Spleen (tissue), 11 donors: ENCODE data around the gene RGS16. TPM values are rescaled to one million over a fixed set of nuclear protein-coding genes. Genes with fewer than 3 reads are reported as not detected.

ENCODE experiments used
- DNase-seq: peaks from one replicate; pipeline ENCODE4 v3.0.0-alpha.2; 2020
- H3K27ac ChIP-seq, 8 donors: fragments of 200-600 bp; sonication (generic) in 7 of 8; 1 replicate in 4 of 8; 2 replicates in 4 of 8; pipeline versions ENCODE4 v1.5.0 to v1.8.0; 2016 to 2021; ENCODE audit warnings: inconsistent platforms in 4 of 8, mild to moderate bottlenecking in 4 of 8, moderate library complexity in 1 of 8
- H3K27me3 ChIP-seq, 7 donors: fragments of 200-600 bp; sonication (generic) in 6 of 7; replicated peaks in 1 of 7; 1 replicate in 4 of 7; 2 replicates in 3 of 7; pipeline versions ENCODE4 v1.5.0 to v1.8.0; 2016 to 2021; ENCODE audit warnings: inconsistent platforms in 3 of 7, mild to moderate bottlenecking in 1 of 7
- H3K36me3 ChIP-seq, 6 donors: fragments of 200-600 bp; sonication (generic) in 5 of 6; 1 replicate in 4 of 6; 2 replicates in 2 of 6; pipeline versions ENCODE4 v1.5.0 to v1.8.0; 2016 to 2021; ENCODE audit warnings: inconsistent platforms in 2 of 6
- H3K4me1 ChIP-seq, 6 donors: fragments of 200-600 bp; sonication (generic) in 5 of 6; 1 replicate in 3 of 6; 2 replicates in 3 of 6; pipeline versions ENCODE4 v1.5.0 to v1.8.0; 2016 to 2021; ENCODE audit warnings: inconsistent platforms in 3 of 6
- H3K4me3 ChIP-seq, 8 donors: fragments of 200-600 bp; sonication (generic) in 7 of 8; 1 replicate in 4 of 8; 2 replicates in 4 of 8; pipeline versions ENCODE4 v1.5.0 to v1.8.0; 2016 to 2021; ENCODE audit warnings: inconsistent platforms in 4 of 8, mild to moderate bottlenecking in 4 of 8, moderate library complexity in 2 of 8
- H3K9me3 ChIP-seq, 8 donors: fragments of 200-600 bp; sonication (generic) in 7 of 8; 1 replicate in 4 of 8; 2 replicates in 4 of 8; pipeline versions ENCODE4 v1.5.0 to v1.8.0; 2016 to 2021; ENCODE audit warnings: inconsistent platforms in 4 of 8
- POLR2A ChIP-seq, 3 donors: fragments of 450-650 bp; IDR thresholded peaks; one replicate each; pipeline ENCODE4 v1.5.1; 2017; ENCODE audit warnings: antibody characterized with exemption in 3 of 3, mild to moderate bottlenecking in 1 of 3
- POLR2AphosphoS5 ChIP-seq, 3 donors: sonication (generic); formaldehyde crosslinking; IDR thresholded peaks; one replicate each; pipeline ENCODE4 v1.5.1; 2017; ENCODE audit warnings: antibody characterized with exemption in 3 of 3
- WGBS, 5 donors: extraction: QIAGEN DNeasy Blood & Tissue Kit in 3 of 5; methylation state at CpG; one replicate each; pipeline versions ENCODE4 v1.1.5 to v1.1.7; 2013 to 2018; 5-methylcytosine and 5-hydroxymethylcytosine counted together
- intact Hi-C: fragments of 100-400 bp; cut with DNase I; formaldehyde crosslinking; loops from one replicate; pipeline ENCODE4 v1.15.0; 2023; ENCODE audit warnings: low total_unique reads
- polyA plus RNA-seq, 3 donors: library from polyadenylated mRNA; stranded (reverse); fragments of 200-250 nt; gene quantifications; one replicate each; pipeline ENCODE4 v1.2.1, GENCODE V29; 2013
- total RNA-seq, 7 donors: library from RNA; depleted of rRNA in 3 of 7; stranded (reverse); fragments of >200 nt in 3 of 7; fragmentation: NEBNext Ultra II Directional in 4 of 7; extraction: Animal tissue kit (Norgen Biotek cat#: 25700) in 4 of 7; gene quantifications; one replicate each; pipeline versions ENCODE4 v1.1.0 to v1.2.1, GENCODE V29; 2016 to 2021
- TF ChIP-seq, protein P1 (sequence below), 11 experiments: fragments of 200-600 bp in 7 of 11; fragments of 450-650 bp in 4 of 11; sonication (generic) in 4 of 11; IDR thresholded peaks in 8 of 11; conservative IDR thresholded peaks in 3 of 11; 1 replicate in 7 of 11; 2 replicates in 4 of 11; pipeline versions ENCODE4 v1.4.0 to v1.8.0; 2016 to 2021; ENCODE audit warnings: antibody characterized with exemption in 11 of 11, inconsistent platforms in 4 of 11, mild to moderate bottlenecking in 1 of 11
- donor health status: healthy with polysubstance abuse.
- donor health status: DM: no; HTN: no; CAD: no; lungs with moderate emphysema.
- donor health status: DM: no; HTN: no; CAD: no.
- donor health status: Bipolar disorder and iron deficiency.
- donor health status: healthy.
- donor health status: DM: no; HTN: no; CAD: no.
- donor health status: DM: yes; HTN: yes; CAD: no.

Gene RGS16
- total and polyA plus RNA-seq, 10 donors = 2.6 to 24.2 (median 4.3) TPM

DNA sequence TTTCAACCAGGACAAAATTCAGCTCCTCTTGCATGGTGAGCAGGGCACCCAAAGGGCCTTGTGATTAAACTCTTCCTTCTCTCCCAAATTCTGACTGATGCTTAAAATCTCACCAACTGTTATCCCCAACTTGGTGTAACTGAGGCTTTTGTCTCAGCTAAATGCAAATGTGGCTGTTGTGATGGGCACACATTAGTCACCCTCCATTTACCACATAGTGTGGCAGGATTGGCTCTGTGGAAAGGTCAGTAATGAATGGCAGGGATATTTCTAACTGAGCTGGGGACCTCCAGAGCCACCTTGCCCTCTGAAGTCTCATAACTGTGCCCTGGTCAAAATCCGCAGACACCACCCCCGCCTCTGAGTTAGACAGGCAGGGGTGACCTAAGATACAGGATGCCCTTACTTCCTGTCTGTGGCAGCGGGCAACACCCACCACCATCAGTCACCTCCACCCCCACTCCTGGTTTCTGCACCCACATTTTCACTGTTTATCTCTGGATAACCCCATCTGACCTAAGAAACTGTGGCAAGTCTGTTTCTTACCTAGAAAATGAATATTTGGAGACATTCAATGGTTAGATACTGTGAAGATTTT, 25.4 kb upstream of the RGS16 start:
- no peaks in the 10 kb centered on the region for H3K9me3 ChIP-seq
- 14 to 20% (median 19%) methylated on average over 3 of the region's 3 CpGs for WGBS, 5 donors
- intact Hi-C loops = no loop called here

DNA sequence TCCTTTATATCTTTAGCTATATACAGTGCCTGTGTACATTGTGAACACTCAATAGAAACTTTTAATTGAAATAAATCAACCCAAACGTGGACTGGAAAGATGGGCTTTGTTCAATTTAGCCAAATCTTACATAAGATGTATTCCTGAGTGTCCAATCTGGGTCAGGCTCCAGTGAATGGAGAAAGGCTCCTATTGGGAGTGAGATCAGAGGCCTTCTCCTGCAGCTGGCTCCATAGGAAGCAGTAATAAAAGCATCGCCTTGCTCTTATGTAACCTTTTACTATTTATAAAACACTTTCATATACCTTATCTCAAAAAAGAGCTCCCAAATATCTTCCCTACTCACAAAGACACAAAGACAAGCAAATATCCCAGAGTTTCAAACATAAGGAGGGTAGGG, 24.9 kb upstream of the RGS16 start:
- 61 to 84% (median 67%) methylated on average over 2 of the region's 2 CpGs for WGBS, 5 donors

More for the DNA sequence above, 25.4 kb upstream of the RGS16 start:
- no peak overlapping the region for H3K4me3 ChIP-seq
- DNase-seq = no peak
- no peaks in the 10 kb centered on the region for H3K27me3 ChIP-seq
- no peak overlapping the region for H3K27ac ChIP-seq
- H3K4me1 ChIP-seq = peaks cover 8 to 52% (median 29%) of the 10 kb centered on the region in 6 donors
- no peaks in the 10 kb centered on the region for H3K36me3 ChIP-seq
- TF ChIP-seq POLR2AphosphoS5 (IDR thresholded peaks at IDR 0.05) = no peak
- TF ChIP-seq, protein P1, sequence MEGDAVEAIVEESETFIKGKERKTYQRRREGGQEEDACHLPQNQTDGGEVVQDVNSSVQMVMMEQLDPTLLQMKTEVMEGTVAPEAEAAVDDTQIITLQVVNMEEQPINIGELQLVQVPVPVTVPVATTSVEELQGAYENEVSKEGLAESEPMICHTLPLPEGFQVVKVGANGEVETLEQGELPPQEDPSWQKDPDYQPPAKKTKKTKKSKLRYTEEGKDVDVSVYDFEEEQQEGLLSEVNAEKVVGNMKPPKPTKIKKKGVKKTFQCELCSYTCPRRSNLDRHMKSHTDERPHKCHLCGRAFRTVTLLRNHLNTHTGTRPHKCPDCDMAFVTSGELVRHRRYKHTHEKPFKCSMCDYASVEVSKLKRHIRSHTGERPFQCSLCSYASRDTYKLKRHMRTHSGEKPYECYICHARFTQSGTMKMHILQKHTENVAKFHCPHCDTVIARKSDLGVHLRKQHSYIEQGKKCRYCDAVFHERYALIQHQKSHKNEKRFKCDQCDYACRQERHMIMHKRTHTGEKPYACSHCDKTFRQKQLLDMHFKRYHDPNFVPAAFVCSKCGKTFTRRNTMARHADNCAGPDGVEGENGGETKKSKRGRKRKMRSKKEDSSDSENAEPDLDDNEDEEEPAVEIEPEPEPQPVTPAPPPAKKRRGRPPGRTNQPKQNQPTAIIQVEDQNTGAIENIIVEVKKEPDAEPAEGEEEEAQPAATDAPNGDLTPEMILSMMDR (IDR thresholded peaks at IDR 0.05 in 8 of 11, conservative IDR thresholded peaks at IDR 0.05 in 3 of 11) = no peak
- TF ChIP-seq POLR2A (IDR thresholded peaks at IDR 0.05) = no peak

DNA sequence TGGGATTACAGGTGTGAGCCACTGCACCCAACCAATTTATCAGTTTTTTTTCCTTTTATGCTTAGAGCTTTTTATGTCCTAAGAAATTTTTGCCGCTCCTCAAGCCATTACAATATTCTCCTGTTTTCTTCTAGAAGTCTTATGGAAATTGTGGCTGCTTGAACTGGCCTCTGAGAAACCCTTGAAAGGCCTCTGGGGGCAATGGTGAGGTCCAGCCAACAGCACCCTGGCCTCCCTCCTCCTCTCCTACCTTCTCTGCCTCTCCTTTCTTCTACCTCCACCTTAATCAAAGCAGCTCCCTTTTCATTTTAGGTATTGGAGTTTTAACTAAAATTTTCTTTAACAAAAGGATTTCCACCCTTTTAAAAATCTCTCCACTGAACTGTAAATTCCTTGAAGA, 24.5 kb upstream of the RGS16 start:
- peaks cover 8 to 46% (median 27%) of the 10 kb centered on the region in 6 donors for H3K4me1 ChIP-seq
- 49 to 100% (median 100%) methylated on average over 1 of the region's 1 CpG for whole genome bisulfite sequencing, 5 donors
- no peaks in the 10 kb centered on the region for H3K36me3 ChIP-seq
- DNase-seq = no peak
- no peak overlapping the region for H3K4me3 ChIP-seq
- H3K9me3 ChIP-seq = no peaks in the 10 kb centered on the region
- TF ChIP-seq POLR2AphosphoS5 (IDR thresholded peaks at IDR 0.05) (no peak), POLR2A (IDR thresholded peaks at IDR 0.05) (no peak)
- TF ChIP-seq, protein P1 (IDR thresholded peaks at IDR 0.05 in 8 of 11, conservative IDR thresholded peaks at IDR 0.05 in 3 of 11) = no peak
- H3K27ac ChIP-seq = no peak overlapping the region
- no peaks in the 10 kb centered on the region for H3K27me3 ChIP-seq
- intact Hi-C loops = no loop called here

More for the DNA sequence above, 24.9 kb upstream of the RGS16 start:
- Histone ChIP-seq H3K4me3 (no peak overlapping the region), H3K27me3 (no peaks in the 10 kb centered on the region), H3K4me1 (peaks cover 8 to 48% (median 29%) of the 10 kb centered on the region in 6 donors), H3K27ac (no peak overlapping the region), H3K36me3 (no peaks in the 10 kb centered on the region), H3K9me3 (no peaks in the 10 kb centered on the region)
- DNase-seq = no peak
- intact Hi-C loops = no loop called here
- TF ChIP-seq POLR2AphosphoS5 (IDR thresholded peaks at IDR 0.05) = no peak
- TF ChIP-seq, protein P1 (IDR thresholded peaks at IDR 0.05 in 8 of 11, conservative IDR thresholded peaks at IDR 0.05 in 3 of 11) = no peak
- TF ChIP-seq POLR2A (IDR thresholded peaks at IDR 0.05) = no peak

DNA sequence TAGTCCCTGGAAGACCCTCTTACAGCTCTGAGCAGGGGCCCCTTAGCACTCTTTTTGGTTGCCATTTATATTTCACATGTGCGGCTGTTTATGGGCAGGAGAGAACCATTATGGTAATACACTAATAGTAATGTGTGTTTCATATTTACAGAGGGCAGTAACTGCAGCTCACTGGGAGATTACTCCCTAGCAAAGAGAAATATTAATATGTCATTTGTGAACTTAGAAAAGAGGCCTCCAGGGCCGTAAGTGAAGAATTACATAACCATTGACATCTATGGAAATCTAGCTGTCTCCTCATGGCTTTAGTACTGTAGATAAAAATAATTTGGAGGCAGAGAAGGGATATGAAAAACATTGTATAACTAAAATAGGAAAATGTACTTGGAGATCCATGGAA, 23.4 kb upstream of the RGS16 start:
- DNase-seq = no peak
- WGBS, 5 donors = 81 to 91% (median 88%) methylated on average over 2 of the region's 2 CpGs
- Histone ChIP-seq H3K4me3 (no peak overlapping the region), H3K36me3 (no peaks in the 10 kb centered on the region), H3K27ac (no peak overlapping the region), H3K27me3 (no peaks in the 10 kb centered on the region), H3K4me1 (peaks cover 8 to 48% (median 31%) of the 10 kb centered on the region in 6 donors), H3K9me3 (no peaks in the 10 kb centered on the region)
- intact Hi-C loops = no loop called here
- no peak for TF ChIP-seq POLR2AphosphoS5 (IDR thresholded peaks at IDR 0.05)
- TF ChIP-seq POLR2A (IDR thresholded peaks at IDR 0.05) = no peak
- TF ChIP-seq, protein P1 (IDR thresholded peaks at IDR 0.05 in 8 of 11, conservative IDR thresholded peaks at IDR 0.05 in 3 of 11) = no peak
